Measurements from ENCODE around the gene OSBPL9.
"Not testable (repeated sequence)": the region's sequence is repeated elsewhere in the genome, so short reads cannot be mapped to it uniquely, and the experiment has no call there.

The OSBPL9 gene

DNA sequence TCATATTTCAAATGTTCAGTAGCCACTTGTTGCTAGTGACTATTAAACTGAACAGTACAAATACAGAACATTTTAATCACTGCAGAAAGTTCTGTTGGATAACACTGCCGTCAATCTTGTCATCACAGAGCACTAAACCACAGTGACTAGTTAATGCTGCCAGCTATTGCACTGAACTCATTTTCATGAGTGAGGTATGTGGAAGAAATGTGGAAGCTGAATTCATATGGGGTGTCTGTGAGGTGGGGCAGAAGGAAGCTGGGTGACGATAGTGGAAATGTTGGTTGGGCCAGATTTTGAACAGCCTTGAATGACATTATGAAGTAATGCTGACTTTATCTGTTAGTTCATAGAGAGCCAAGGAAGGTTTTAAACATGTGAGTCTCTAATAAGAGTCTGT lies 49.6 kb downstream of the OSBPL9 start:
- peak; percentile 97 for DNase-seq

DNA sequence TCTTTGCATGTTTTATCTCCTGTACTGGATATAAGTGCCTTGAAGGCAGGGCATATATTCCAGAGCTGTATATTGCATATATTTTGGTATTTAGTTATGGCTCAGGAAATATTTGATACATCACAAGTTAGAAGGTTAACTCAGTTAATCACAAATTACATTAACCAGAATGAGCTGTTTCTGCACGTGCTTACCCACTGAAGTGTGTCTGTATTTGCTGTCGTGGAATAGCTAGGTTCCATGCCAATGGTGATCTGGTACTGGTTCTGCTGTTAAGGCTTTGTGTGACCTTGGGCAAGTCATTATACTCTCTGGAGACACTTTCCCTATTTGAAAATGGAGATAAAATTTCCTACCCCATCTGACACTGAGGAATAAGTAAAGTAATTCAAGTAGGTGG lies 50.7 kb downstream of the OSBPL9 start:
- DNase-seq: no peak

DNA sequence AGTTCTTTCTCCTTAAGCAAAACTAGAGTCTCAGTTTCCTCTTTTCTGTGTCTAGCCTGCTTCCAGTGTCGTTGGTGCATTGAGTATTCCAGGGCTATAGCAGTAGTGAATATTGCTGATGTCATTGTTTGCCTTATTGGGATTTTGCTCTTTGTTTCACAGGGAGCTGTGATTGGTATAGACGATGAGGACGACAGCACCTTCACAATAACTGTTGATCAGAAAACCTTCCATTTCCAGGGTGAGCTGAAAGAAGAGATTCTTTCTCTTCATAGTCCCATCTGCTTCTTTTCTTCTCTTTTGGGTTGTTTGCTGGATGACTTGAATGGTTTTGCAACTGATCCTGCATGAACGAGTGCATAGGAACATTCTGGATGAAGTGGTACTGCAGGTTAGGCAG lies 52.4 kb downstream of the OSBPL9 start:
- no peak for DNase-seq

DNA sequence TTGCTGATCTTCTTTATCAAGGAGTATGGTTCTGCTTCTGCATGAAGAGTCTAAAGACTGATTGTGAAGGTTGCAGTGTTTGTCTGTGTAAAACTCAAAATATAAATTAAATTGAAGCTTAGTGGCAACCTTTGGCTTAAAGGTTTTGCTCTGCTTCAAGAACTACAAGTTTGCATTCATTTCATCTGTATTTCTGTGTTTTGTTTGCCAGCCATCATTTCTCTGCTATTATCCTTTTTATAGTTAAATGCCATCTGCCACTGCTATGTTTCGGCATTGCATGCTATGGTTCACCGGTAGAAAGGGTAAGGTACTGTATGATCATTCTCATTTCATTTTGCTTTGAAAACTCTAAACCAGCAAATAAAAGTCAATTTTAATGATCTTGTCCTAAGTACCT lies 52.9 kb downstream of the OSBPL9 start:
- no peak for DNase-seq

DNA sequence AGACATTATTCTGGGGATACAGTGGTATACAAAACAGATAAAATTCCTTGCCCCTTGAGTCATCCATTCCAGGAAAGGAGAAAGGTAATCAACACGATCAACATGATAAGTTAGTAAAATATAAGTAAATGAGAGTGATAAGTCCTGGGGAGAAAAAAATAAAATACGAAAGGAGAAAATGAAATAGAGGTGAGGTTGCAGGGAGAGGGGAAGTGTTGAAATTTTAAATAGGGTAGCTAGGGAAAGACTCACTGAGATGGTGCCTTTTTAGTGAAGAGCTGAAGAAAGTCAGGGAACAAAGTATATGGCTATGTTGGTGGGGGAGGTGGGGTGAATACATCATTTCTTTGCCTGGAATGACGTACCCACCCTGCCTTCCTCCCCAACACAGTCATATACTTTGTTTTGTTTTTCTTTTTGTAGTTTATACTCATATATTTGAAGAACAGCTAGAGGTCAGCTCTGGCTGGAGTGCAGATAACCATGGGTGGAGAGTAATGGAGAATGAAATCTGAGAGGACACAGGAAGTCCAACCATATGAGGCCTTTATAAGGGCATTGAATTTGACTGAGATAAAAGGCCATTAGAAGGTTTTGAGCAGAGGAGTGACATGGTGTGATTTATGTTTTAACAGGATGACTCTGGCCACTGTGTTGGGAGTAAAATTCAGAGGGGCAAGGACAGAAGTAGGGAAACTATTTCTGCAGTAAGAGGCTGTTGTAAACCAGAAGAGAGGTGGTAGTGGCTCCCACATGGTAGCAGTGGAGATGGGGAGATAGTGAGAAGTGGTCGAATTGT lies 54.8 kb downstream of the OSBPL9 start:
- DNase-seq: peak; percentile 49

DNA sequence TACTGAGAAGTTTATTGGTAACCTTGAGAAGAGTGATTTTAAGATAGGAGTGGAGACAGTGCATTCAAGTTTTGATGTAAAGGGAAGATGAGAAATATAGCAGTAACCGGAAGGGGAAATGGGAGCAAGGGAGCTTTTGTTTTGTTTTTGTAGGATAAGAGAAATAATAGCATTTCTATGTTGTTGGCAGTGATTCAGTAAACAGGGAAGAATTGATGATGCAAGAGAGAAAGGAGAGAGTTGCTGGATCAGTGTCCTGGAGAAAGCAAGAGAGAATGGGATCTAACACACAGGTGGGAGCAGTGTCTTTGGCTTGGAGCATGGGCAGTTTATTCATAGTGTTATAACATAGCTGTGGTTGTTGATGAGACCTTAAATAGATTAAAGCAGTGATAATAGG lies 56.4 kb downstream of the OSBPL9 start:
- DNase-seq: no peak

DNA sequence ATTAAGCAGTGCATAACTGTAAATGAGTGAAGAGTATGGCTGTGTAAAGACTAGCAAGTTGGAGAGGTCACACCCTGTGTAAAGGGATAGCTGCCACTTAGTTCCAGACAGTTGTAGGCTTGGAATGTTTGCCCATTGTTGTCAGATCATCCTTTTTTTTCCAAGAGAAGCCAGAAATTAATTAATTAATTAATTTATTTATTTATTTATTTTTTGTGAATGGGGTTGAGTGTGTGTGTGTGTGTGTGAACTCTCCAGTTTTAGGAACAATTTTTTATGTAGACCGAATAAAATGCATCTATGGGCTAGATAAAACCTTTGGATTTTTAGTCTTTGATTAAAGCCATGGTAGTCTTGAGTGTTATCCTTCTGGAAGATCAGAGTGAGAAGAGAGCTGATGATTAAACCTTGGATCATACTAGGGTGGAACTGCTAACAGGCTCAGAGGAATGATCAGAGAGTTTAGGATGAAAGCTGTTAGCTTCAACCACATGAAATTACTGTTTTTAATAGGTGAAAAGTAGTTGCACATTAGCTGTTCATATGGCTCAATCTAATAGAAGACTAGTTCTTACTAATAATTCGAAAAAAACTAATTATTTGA lies 58.4 kb downstream of the OSBPL9 start:
- no peak for DNase-seq

DNA sequence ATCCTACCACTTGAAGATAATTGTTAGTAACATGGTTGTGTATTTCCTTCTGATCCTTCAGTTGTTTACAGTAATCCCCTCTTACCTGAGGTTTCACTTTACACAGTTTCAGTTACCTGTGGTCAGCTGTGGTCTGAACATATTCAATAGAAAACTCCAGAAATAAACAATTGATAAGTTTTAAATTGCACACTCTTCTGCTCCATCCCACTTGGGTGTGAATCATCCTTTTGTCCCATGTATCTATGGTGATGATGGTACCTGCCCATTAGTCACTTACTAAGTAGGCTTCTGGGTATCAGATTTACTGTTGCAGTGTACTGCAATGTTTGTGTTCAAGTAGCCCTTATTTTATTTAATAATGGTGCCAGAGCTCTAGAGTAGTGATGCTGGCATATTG lies 62.5 kb downstream of the OSBPL9 start:
- no peak for DNase-seq

DNA sequence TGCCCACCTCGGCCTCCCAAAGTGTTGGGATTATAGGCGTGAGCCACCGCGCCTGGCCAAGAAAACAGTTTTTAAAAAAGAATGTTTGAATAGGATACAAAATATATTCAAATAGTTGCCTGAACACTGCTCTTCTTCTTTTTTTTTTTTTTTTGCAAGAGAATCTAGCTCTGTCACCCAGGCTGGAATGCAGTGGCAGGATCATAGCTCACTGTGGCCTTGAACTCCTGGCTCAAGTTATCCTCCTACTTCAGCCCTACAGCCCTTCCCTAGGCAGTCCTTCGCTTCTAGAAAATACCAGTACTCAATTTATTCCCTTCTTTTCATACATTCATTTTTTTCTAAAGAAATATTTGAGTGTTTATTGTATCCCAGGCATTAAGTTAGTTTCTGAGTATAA lies 67.9 kb downstream of the OSBPL9 start:
- no peak for DNase-seq

DNA sequence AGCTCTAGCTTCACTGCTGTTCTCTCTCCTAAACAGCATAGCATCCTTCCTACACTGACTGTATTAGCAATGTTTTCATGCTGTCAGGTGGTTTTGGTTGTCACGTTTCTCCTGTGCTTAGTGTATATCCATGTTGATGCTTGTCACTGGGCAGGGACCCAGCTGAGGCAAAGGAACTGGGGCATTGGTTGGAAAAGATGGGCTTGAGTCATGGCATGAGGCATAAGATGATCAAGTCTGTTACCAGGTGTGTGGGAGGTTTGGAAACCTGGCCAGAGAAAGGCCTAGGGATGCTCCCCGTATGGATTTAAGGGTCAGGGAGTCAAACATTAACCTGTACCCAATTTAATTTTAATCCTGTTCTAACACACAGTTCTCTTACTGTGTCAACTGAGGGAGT lies 69.6 kb downstream of the OSBPL9 start:
- no peak for DNase-seq

DNA sequence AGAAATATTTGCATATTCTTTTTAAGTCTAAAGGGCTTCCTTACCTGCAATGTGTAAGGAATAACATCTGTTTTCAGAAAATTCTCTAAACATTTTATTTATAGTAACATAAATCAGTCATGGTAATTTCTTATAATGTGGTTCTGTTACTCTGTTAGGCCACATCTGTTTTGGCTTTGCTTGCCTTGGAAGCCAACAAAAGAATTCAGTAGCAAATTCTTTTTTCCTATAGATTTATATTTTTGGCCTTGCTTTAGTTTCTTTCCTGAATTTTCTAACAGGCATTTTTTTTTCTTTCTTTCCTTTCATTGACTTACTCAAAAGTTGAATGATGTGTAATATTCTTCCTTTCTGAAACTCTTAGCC lies 72.2 kb downstream of the OSBPL9 start:
- DNase-seq: peak; percentile 68

DNA sequence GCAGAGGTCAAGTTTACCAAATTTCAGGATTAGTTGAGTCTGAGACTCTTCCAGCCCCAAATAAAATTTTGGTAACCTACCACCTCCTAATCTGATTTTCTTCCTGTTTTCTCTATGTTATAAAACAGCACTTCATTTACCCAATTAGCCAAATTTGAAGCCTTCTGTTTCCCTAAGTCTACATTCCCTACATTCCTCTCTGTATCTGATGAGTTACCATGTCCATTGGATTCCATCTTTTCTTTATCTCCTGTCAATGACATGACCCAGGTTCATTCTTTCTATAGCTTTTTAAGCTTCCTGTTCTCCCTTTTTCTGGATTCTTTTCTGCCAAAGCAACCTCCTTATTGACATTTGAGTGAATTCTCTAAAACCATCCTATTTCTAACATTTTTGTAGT lies 72.8 kb downstream of the OSBPL9 start:
- DNase-seq: no peak

DNA sequence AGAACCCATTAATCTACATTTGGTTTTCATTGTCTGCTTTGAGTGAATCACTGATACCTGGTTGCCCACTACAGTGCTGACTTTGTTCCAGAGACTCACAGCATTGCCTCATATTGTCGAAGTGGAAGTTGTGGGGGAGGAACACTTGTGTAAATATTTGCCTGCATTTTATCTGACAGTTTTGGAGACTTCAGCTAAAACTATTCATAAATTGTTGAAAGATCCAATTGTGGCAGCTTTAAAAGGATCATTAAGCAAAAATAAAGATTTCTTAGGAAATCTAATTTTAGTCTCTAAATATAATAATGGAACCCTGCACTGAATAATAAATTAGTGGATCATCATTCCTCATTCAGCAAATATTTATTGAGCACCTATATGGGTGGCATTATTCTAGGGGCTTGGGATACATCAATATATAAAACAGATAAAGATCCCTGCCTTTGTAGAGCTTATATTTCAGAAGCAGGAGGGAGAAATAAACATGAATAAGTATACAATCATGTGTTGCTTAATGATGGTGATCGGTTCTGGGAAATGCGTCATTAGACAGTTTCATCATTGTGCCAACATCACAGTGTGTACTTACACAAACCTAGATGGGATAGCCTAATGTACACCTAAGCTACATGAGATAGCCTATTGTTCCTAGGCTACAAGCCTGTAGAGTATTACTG lies 73.5 kb downstream of the OSBPL9 start:
- DNase-seq: peak; percentile 77

DNA sequence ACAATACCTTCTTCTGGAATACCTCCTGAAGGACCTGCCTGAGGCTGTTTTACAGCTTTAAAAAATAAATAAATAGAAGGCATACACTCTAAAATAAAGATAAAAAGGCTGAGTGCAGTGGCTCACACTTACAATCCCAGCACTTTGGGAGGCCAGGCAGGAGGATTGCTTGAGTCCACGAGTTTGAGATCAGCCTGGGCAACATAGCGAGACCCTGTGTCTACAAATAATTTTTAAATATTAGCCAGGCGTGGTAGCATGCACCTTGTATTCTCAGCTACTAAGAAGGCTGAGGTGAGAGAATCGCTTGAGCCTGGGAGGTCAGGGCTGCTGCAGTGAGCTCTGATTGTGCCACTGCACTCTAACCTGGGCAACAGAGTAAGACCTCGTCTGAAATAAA lies 75.0 kb downstream of the OSBPL9 start:
- no peak for DNase-seq

DNA sequence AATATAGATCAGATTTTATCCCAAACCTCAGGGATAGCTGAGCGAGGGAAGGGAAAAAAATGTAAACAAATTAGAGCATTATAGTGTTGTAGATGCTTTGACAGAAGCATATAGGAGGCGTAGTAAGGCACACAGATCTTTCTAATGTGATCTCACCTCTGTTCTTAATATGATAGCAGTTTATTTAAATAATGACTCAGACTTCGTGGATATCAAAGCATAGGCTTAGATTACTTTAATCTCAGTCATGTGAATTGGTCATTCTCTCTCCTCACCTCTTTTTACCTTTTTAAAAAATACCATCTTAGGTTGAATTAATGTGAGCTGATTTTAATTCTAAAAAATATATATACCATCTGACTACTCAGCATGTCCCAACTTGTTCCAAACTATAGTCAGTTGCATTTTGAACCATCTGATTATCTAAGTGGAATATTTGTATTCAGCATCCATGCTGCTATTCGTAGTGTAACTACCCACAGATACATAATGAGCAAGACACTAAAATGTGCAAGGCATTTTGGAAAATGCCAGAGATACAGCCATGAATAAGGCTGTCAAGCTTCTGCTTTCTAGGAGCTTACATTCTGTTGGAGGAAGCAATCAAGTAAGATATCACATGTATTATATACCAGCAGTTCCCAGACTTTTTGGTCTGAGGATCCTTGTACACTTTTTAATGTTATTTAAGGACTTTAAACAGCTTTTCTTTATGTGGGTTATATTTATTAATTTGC lies 76.7 kb downstream of the OSBPL9 start:
- peak; percentile 49 for DNase-seq

DNA sequence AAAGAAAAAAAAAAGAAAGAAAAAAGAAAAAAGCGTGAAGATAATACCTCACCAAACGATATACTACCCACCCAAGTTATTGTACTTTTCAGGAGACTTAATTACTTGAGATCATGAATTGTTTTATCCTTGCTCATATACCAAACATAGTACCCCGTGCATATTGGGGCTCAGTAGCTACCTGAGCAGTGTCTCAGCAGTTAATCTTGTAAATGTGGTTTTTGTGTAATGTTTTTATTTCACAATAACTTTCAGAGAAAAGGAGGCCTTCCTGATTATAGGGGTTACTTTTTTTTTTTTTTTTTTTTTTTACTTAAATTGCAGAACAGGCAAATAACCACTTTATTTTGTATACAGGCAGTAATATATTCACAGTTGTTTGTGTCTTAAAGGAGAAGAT lies 80.3 kb downstream of the OSBPL9 start:
- peak; percentile 27 for DNase-seq

DNA sequence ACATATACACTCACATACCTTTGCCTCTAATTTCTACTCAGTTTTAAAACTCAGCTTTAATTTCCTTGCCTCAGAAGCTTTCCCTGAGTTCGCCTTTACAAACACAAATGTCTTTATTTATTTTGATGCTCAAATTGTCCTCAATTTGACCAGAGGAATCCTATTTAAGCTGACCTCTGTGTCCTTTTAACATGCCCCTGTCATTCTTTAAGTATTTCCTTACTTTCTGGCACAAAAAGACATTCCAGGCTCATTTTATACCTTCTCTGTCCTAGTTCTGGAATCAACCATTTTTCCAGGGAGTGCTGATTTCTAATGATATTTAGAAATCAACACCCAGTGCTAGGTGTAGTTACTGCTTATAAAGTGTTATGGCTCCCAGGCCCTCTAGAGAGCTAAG lies 82.5 kb downstream of the OSBPL9 start:
- no peak for DNase-seq

DNA sequence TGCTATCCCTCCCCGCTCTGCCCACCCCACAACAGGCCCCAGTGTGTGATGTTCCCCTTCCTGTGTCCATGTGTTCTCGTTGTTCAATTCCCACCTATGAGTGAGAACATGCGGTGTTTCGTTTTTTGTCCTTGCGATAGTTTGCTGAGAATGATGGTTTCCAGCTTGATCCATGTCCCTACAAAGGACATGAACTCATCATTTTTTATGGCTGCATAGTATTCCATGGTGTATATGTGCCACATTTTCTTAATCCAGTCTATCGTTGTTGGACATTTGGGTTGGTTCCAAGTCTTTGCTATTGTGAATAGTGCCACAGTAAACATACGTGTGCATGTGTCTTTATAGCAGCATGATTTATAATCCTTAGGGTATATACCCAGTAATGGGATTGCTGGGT lies 84.9 kb downstream of the OSBPL9 start:
- not testable (repeated sequence) for DNase-seq

DNA sequence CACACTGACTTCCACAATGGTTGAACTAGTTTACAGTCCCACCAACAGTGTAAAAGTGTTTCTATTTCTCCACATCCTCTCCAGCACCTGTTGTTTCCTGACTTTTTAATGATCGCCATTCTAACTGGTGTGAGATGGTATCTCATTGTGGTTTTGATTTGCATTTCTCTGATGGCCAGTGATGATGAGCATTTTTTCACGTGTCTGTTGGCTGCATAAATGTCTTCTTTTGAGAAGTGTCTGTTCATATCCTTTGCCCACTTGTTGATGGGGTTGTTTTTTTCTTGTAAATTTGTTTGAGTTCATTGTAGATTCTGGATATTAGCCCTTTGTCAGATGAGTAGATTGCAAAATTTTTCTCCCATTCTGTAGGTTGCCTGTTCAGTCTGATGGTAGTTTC lies 85.3 kb downstream of the OSBPL9 start:
- DNase-seq: not testable (repeated sequence)

DNA sequence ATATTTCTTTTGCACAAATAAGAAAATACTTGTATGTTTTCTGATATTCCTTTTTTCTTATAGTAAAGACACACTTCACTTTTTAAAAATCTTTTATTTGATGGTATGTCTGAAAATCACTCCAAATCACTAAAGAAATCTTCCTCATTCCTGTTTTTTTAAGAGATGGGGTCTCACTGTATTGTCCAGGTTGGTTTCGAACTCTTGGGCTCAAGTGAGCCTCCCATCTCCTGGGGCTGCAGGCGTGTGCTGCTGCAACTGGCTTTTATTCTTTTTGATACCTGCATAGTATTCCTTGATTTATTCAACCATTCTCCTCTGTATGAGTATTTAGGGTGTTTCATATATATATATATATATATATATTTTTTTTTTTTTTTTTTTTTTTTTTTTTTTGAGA lies 88.1 kb downstream of the OSBPL9 start:
- no peak for DNase-seq

DNA sequence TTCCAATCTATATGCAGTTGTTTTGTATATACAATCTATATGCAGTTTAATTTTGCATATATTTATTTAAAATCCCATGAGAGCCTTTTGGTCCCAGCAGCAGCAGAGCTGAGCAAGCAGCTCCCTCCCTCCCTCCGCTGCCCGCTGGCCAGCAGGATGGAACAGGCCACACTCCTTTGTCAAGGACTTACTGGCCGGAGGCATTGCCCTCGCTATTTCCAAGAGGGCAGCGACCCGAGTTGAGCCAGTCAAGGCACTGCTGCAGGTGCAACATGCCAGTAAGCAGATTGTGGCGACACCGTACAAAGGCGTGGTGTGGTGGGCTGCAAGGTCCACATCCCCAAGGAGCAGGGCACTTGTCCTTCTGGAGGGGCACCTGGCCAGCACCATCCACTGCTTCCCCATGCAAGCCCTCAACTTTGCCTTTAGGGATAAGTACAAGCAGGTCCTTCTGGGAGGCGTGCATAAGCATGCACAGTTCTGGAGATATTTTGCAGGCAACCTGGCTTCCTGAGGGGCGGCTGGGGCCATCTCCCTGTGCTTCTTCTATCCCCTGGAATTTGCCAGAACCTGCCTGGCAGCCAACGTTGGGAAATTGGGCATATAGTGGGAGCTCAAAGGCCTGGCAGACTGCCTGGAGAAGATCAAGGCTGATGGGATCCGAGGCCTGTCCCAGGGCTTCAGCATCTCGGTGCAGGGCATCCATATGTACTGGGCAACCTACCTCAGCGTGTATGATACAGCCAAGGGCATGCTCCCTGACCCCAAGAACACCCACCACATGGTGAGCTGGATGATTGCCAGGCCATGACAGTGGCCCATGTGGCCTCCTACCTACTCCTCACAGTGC lies 92.2 kb downstream of the OSBPL9 start:
- DNase-seq: no peak

DNA sequence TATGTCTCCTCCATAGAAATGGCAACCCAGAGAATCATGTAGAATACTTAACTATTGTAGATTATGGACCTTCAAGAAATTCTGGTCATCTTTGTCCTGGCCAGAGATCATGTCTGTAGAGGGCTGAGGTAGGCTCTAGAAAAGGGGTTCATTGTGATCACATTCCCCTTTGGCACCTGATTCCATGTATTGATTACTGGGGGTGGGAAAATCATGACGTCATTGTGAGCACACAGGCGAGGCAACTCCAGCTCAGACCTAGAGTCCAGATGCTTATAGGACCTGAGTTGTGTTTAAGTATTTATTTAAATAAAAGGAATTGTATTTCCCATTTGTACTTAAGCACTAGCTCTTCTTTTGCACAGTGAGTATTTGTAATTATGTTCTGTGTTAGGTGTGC lies 93.1 kb downstream of the OSBPL9 start:
- no peak for DNase-seq

DNA sequence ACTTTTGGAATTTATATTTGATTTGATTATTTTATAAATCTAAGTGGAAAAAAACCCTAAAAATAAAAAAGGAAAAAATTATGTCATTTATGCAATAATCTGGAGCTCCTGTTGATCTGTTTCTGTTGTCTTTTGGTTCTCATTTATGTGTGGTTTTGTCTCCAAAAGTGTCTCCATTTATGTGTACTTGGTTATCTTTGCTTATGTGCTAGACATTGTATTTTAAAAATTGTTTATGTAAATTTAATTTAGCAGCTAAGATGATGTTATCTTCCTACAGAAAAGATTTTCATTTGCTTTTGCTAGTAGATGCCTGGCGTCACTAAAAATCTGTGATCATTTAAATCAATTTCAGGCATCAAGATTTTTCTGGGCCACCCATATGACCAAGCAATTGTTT lies 95.7 kb downstream of the OSBPL9 start:
- no peak for DNase-seq
